GM21447 (cell line): ENCODE measurements around the gene ANGPT4.
"Not testable (repeated sequence)": the region's sequence is repeated elsewhere in the genome, so short reads cannot be mapped to it uniquely, and the experiment has no call there.

Source experiments
- ATAC-seq: cut with Tn5 transposase; IDR thresholded peaks from one replicate; pipeline ENCODE4 v1.9.1; 2021; ENCODE audit not compliant: unreplicated experiment

The ANGPT4 gene

DNA sequence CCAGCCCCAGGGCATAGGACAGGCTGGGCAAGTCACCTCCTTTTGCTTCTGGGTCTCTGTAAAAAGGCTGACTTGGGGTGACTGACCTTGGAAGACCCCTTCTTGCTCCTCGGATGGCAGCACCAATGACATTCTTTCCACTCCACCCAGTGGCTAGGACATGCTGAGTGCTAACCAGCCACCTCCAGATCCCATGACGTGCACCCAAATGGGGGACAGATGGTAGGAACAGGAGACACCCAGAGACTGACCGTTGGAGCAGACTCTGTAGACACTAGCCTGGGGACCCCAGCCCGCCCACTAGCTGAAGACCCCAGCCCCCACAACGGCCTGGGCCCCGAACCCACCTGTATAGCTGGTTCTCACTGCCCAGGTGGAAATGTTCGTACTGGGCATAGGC is 38.3 kb downstream of the ANGPT4 start:
- no peak for ATAC-seq

DNA sequence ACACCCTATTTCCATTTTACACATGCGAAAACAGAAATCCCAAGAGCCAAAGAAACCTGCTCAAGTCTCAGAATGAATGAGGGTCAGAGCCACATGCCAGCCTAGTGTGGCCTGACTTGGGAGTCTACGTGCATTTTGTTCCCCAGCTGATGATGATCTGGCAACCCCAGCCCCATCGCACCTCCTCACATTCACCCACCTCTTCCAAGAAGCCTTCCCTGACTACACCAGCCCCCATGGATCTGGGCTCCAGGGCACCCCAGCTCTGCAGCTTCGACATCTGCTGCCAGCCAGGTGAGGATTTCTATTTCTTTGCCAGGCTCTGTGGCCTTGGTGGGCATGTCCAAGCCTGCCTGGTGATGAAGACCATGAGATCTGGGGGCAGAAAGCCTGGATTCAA is 41.0 kb downstream of the ANGPT4 start:
- ATAC-seq = no peak

DNA sequence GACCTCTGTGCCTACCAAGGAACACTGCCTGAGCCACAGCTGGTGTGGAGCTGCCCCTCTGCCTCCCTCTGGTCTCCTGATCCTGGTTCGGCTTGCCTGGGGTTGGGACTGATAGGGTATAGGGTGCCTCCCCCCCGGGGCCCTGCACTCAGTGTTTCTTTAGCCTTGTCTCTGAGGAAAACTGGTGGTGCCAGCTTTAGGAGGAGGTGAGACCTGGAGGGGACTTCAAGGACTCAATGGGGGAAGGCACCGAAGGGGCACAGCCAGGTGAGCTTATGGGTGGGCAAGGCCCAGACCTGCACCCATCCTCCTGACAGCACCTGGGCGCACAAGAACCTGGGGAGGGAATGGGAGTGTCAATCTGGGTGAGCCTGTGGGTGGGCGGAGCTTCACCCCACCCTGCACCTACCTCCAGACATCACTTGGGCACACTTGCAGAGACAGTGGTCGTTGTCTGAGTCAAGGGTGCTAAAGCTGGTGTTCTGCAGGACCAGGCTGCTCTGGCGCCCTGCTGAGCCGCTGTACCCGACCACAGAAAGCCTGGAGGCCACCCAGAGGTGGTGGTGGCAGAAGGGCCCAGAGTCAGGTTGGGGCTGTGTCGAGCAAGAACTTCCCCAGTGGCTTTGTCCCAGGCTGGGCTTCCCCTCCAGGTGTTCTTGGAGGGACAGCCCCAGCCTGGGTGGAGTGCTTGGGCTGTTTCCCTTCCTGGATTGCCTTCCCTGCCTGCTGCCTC is 42.1 kb downstream of the ANGPT4 start:
- ATAC-seq = no peak

DNA sequence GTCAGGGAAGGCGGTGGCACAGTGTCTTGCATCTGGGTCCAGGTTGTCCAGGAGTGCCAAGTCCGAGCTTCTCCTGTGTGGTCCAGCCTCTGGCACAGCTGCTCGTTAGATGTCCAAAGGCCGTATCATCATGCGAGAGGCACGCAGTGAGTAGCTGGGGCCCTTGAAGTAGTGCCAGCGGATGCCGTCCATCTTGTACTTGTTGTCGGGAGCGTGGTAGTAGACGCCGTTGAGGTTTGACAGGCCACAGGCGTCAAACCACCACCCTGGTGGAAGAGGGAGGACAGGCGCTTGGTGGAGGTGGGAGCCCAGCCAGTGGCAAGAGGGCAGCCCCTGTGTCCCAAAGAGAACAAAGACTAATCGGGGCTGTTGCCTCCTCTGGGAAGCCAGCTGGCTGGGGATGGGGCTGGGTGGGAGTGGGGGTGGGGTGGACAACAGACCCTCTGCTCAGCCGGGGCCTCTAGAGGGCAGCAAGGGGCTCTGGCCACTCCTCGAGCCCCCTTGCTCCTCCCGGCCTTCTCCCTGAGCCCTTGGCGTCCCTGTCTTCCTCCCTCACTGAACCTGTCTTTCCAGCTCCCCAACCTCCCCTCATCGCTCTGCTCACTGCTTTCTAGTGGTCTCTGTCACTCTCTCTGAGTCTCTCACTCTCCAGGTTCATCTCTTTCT is 43.1 kb downstream of the ANGPT4 start:
- no peak for ATAC-seq

DNA sequence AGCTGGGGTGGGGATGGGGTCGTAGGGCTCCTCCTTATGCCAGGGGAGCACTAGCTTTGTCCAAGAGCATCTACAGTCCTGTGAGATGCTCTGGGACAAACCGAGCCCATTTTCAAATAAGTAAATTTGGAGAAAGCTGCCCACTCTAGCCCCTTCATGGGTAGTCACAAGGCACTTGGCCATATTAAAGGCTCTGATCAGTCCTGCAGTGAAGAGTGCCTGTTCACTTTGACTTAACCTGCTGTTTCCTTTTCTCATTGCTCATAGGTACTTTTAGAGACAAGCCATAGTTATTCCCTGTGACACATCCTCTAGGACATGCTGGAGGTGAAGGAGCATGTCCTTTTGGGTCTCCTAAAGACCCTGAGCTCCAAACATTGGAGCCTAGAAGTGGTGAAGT is 44.2 kb downstream of the ANGPT4 start:
- ATAC-seq = no peak

DNA sequence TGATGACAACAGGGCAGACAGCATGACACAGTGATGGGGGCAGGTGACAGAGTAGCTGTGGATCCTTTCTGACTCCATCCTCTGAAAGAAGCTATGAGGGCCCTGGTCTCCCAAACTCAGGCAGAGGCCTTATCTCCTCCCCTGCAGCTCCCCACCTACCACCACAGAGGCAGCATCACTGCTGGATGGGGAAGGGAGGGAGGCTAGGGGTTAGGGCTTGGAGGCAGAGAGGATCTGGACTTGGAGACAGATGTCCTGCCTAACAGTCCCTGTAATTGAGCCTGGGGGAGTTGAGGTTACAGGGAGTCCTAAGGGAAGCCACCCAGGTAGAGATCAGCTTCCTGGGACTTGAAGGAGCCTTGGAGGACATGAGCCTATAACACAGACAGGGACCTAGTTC is 44.7 kb downstream of the ANGPT4 start:
- ATAC-seq = no peak

DNA sequence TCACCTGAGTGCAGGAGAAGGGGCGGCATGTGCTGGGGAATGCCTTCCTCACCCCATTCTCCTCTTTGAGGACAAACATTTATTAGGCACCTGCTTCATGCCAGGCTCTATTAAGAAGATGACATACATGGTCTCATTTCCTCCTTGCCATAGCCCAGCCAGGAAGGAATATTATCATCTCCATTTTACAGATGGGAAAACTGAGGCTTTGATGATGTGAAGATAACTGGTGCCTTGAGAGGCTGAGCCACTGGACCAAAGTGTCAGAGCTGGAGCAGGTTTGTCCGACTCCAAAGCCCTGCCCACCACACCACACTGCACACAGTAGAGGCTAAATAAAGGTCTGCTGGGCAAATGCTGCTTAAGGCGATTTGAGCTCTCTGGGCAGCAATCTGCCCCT is 45.4 kb downstream of the ANGPT4 start:
- ATAC-seq = no peak

DNA sequence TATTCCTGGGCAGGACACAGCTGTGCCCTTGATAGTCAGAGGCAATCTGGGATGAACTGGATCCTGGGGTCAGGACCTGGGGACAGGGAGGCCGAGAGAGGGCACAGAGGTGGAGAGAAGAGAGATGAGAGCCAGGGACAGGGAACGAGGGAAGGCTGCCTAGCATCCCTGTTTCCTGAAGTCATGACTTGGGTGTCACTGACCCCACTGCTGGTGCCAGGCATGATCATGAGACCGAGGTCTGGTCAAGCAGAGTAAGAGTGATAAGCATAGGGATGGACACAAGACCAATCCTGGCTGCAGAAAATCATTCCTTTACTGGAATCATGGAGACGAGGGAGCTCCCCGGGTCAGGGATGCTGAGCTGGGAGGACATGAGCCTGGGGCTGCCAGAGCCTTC is 46.5 kb downstream of the ANGPT4 start:
- ATAC-seq = no peak

DNA sequence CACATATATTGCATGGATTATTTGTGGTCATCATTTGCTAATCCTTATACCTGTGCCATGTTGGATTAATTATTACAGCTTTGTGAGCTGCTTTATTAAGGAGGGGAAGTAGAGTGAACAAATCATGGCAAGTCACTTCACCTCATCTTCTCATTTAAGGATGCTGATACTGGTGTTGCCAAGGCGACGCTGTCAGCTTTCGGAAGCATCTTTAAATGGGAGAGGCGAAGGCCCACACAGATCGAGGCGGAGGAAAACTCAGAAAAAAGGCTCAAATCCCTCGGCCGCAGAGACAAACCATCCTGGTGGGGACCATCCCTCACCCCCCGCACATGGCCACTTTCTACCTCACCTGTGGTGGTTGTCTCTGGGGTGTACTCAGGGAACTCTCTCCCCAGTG is 47.9 kb downstream of the ANGPT4 start:
- no peak for ATAC-seq

DNA sequence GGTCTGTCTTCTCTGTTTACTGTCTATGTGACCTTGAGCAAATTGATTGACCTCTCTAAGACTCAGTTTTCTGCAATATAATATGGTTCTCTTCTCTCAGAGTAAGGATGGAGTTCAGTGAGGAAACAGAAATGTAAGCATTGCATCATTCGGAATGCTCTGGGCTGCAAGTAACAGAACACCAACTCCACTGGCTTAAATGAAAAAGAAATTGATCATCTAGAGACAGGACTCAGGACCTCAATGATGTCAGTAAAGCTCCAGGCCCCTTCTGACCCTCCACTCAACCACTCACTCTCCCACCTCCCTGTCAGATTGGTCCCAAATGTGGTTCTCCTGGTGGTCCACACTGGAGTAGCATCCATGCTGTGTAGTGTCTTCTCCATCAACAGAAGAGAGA is 50.7 kb downstream of the ANGPT4 start:
- no peak for ATAC-seq

DNA sequence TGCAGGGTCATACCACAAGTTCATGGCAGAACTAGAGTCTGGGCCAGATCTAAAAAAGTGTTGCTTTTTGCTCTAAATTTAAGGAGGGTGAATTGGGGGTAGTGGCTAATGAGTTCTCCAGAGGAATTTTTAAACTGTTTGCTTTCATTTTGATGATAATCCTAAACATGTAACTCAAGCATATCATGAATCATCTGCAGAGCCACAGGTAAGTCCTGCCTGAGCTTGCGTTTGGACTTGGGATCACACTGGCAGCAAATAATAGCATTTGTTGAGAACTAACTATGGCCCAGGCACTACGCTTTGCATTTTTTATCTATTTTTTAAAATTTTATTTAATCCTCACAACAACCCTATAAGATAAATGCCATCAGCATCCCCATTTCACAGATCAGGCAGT is 55.2 kb downstream of the ANGPT4 start:
- ATAC-seq = no peak

DNA sequence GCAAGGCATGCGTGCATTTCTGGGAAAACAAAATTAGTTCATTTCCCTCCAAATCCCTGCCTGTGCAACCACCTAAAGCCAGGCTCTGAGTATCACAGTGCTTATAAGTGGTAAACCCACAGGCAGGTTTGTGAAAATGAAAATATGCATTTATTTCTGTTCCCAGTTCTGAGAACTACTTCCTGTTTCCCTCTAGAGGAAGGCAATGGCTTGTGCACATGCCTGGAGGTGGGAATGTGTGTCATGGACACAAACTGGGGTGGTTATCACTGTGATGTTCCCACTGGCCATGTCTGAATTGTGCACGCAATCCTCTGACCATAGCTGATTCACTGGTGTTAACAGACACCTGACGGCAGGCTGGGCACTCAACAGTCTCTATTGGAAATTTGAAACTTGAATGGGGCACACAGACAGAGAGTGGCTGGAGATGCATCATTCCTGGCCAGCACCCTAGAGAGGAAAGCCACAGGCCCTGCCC is 56.3 kb downstream of the ANGPT4 start:
- ATAC-seq = no peak

DNA sequence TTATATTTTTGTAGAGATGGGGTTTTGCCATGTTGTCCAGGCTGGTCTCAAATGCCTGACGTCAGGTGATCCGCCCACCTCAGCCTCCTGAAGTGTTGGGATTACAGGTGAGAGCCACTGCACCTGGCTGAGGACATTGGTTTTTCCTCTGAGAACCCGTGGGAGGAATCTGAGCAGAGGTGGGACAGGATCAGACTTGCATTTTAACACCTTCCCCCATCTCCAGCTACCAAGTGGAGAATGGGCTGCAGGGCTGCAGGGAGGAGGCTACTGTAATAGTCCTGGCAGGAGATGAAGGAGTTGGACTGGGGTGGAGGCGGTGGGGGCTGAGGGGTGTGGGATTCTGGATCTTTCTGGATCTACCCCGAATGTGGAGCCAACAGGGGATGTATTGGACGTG is 58.1 kb downstream of the ANGPT4 start:
- no peak for ATAC-seq

DNA sequence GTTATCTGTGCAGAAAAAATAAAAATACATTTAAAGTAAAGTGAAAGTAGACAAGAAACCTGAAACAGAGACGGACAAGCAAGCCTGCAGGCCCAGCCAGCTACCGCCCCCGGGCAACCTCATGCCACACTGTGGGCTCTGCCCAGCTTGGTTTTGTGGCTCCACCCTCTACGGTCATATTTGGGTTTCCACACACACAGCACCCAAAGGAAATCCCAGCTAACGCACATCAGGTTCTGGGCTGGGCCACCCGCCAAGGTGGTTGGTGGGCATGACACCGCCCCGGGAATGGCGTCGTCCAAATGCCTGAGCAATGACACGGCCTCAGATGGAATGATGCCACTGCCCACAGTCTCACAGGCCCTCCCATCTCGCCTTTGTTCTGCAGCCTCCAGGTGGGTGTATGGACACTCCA is 59.8 kb downstream of the ANGPT4 start:
- no peak for ATAC-seq

DNA sequence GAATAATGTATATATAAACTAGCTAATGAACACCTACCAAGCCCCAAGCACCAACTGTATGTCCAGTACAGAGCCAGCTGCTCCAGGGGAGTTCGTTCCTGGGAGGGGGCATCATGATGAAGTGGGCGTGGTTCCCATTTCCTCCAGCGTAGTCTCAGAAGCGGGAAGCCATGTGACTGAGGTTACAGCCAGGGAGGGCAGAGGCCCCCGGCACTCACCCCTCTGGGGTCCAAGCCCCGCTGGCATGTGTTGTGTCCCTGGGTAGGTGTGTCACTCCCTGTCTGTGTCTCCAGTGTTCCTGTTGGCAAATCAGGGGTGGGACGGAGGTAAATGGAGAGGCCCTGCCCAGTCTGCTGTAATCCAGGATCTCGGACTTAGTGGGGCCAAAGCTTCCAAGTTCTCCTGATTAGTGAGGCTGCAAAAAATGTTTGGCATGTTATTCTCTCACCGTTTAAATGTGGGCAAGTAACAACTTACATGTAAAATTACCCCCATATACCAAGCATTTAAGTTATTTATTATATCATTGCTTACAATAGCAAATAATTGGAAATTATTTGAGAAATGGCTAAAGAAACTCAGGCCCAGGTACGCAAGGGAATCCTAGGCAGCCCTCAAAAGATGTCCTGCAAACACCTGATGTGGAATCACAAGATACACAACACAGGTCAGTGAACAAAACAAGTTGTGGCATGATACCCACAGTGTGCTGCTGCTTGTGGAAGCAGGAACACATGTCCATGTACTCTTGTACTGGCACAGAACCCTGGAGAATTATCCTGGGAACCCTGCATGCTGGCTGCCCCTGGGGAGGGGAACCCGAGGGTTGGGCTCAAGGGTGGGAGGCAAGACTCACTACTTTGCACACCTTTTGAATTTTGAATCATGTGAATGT is 60.4 kb downstream of the ANGPT4 start:
- no peak for ATAC-seq

DNA sequence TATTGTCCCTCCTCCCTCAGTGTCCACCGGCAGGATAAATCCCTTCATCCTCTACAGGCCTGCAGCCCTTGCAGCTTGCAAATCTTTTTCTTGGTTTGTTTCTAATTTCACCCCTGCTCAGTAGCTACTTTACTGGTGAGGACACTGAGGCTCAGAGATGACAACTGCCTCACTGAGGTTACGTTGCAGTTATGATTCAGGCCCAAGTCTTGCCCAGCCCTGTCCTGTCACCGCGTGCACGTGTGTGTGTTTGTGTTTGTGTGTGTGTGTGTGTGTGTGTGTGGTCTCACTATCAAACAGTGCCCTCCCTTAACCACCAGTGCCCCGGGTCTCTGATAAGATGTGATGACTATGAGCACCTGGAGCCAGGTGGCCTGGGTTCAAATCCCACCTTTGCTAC is 61.5 kb downstream of the ANGPT4 start:
- ATAC-seq = no peak

DNA sequence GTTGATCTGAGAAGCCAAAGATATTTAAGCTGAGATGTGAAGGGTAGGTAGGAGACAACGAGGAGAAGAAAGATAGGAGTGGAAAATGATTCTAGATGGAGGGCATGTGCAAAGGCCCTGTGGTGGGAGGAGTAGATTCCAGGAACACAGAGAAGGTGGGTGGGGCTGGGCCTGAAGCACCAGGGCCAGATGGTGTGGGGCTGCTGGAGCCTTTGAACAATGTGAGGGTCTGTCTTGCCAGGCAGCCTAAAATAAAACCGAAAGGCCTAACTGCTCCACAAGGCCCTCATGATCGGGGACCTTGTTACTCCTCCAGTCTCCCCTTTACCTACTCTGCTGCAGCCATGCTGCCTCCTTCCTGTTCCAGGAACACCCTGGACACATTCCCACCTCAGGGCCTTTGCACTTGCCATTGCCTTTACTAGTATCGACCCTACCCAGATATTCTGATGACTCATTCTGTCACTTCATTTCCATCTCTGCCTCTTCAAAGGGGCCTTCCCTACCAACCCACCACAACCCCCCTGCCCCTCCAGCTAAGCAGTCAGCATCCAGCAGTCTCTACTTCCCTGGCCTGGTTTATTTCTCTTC is 62.6 kb downstream of the ANGPT4 start:
- no peak for ATAC-seq

DNA sequence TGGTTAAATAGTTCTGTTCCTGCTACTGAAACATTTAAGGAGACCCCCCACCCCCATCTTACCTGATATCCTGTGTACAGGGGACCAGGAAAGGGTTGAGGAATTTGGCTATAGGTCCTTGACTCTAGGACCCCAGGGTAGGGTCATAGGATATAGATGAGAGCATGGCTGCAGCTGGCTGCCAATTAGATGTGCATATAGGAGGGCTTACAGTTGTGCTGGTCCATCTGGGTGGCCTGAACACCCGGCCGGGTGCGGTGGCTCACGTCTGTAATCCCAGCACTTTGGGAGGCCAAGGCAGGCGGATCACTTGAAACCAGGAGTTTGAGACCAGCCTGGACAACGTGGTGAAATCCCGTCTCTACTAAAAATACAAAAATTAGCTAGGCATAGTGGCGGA is 67.4 kb downstream of the ANGPT4 start:
- ATAC-seq = not testable (repeated sequence)

DNA sequence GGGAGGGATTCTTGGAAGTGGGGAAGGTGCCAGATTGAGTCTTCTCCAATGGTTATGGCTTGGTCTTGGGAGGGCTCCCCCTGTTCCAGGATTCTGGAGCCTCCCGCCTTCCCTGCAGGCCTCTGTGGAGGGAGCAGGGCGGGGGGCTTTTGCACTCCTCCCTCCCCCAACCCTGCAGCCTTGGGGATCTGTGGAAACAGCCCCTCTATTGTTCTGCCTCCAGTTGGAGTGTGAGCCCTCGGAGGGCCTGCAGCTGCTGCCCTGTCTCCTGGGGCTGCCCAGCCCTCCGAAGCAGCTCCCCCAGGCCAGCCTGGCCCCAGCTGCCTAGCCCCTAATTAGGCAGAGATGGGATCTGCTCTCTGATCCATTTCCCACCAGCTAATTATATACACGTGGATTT is 67.9 kb downstream of the ANGPT4 start:
- ATAC-seq = no peak

DNA sequence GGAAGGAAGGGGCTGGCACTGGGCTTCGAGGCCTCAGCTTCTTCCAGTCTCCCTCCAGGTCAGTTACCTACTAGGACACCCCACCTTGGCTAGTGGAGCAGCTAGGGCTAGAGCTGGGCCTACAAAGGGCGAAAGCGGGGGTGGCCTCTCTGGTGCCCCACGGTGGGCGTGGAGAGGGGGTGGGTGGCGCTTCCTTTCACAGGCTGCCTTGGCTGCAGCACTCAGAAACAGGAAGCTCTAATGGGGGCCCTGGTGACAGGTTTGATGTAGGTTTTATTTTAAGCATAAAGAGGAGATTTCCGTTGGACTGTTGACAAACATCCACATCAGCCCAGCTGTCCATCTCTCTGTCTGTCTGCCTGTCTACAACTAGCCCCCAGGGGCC is 69.2 kb downstream of the ANGPT4 start:
- ATAC-seq = no peak
